Adipose tissue (tissue), 3 donors: ENCODE results near the gene LATS2. TPM values are rescaled to one million over a fixed set of nuclear protein-coding genes. Genes with fewer than 3 reads are reported as not detected.

ENCODE experiments used
- H3K27ac ChIP-seq: one replicate; pipeline ENCODE4 v1.5.1; 2013; ENCODE audit warnings: low read depth, low read length
- WGBS, 3 donors: extraction: QIAGEN DNeasy Blood & Tissue Kit; methylation state at CpG; one replicate each; pipeline ENCODE4 v1.1.7; 2013; 5-methylcytosine and 5-hydroxymethylcytosine counted together
- polyA plus RNA-seq, 3 donors: library from polyadenylated mRNA; stranded (reverse); fragments of 200-250 nt; gene quantifications; one replicate each; pipeline ENCODE4 v1.2.3, GENCODE V29; 2013
- donor health status: healthy with polysubstance abuse.
- donor health status: Bipolar disorder and iron deficiency.
- donor health status: healthy.

The LATS2 gene
- polyA plus RNA-seq, 3 donors = 3.3 to 24.5 (median 15.7) TPM

- no peak overlapping the region for H3K27ac ChIP-seq
- WGBS, 3 donors = 88 to 90% (median 89%) methylated on average over 20 of the region's 20 CpGs
Measured at GRCh38 chr13:21077076-21077787, 15.8 kb upstream of the LATS2 start.

DNA sequence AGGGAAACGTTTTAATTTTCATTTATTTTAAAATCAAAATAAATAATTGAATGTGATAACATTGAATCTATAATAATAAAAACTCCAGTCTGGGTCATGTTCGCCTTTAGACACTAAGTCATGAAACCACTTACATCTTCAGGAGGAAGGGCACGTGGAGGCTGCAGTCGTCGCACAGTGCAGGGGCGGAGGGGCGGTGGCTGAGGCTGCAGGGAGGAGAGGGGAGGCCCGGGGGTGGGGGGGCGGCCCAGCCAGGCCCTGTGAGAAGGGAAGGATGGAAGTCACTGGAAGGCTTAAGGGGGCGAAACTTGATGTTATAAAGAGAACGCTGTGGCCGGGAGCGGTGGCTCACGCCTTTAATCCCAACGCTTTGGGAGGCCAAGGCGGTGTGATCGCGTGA is 14.9 kb upstream of the LATS2 start:
- WGBS, 3 donors = 63 to 73% (median 65%) methylated on average over 17 to 18 of the region's 18 CpGs
- no peak overlapping the region for H3K27ac ChIP-seq

DNA sequence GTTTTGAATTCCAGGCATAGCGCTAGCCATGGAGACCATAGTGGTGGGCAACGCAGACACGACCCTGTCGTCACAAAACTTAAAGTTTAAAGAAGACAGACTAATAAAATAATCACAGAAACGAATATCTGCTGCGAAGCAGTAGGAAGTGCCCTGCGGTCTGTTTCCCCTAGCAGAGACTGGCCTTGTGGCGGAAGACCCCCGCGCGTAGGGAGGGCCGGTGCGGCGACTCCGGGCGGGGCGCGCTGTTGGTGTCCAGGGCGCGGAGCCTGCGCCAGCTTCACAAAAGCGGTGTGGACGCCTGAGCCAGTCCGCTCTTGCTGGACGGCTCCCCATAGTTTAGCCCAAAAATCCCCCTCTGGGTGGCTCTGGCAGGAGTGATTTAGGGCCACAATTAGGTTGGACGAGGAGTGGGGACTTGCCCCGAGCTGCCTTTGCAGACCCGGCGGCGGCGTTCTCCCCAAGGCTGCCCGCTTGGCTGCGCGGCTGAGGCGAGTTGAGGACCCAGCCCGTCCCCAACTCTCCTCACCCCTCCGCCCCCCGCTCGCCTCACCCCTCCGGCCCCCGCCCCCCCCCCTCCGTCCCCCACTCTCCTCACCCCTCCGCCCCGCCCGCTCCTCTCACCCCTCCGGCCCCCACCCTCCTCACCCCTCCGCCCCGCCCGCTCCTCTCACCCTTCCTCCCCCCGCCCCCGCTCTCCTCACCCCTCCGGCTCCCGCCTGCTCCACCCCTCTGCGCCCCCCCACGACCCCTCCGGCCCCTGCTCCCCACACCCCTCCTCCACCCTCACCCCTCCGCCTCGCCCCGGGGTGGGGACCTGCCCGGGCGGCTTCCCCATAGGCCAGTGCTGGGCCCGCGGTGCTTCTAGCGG is 14.2 kb upstream of the LATS2 start:
- WGBS, 3 donors = 3 to 5% (median 3%) methylated on average over 40 to 54 of the region's 64 CpGs
- no peak overlapping the region for H3K27ac ChIP-seq

DNA sequence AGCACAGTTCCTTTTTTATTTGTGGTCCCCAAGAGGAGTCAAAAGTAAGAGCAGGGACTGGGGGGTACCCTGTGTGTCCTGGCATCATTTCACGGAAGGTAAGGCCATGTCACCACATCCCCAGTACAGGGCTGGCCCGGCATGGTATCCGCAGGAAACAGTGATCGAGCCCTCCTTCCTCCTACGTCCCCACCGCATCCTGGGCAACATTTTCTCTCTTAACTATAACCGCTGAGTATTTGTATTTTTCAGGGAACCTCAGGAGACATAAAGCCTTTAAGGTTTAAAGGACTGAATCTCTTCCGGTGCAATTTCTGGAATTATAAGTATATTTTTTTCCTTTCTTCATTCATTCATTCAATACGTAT is 13.6 kb upstream of the LATS2 start:
- WGBS, 3 donors = 6 to 42% (median 12%) methylated on average over 9 of the region's 9 CpGs
- H3K27ac ChIP-seq = no peak overlapping the region

DNA sequence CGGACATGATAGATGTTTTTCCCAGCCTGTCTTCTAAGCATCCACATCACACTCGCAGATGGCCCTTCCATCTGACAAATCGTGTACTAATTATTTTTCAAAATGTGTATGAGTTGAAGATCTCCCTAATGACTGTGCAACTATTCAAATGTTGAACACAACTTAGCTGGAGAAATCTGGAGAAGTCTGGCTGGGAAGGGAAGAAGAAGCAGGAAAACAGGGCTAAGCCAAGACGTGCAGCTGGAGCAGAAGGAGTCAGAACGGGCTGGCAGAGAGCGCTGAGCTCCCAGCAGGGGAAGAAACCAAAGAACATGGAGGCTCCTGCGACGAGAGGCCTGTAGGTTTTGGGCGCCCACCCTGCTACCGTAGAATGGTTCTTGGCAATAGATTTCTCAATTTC is 13.2 kb upstream of the LATS2 start:
- WGBS, 3 donors = 22 to 60% (median 23%) methylated on average over 10 of the region's 10 CpGs
- no peak overlapping the region for H3K27ac ChIP-seq

GRCh38 chr13:21071924-21072323 is 10.5 kb upstream of the LATS2 start:
- no peak overlapping the region for H3K27ac ChIP-seq

DNA sequence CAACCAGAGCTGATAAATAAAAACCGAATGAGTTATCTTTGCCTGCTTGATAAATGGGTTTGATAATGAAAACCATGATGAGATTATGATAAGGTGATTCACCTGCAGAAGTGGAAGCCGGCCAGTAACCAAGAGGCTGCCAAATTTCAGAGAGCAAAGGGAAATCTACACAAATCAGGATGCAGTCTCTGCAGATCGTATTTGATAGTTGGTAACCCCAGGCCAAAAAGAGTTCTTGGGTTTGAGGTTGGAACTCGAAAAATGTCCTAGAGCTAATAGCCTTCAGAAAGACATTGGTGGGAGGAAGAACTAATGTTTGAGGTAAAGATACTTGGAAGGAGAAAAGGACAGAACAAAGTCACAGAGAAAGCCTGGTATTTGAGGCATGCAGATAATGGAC is 9.6 kb upstream of the LATS2 start:
- no peak overlapping the region for H3K27ac ChIP-seq
- WGBS, 3 donors = 43 to 60% (median 60%) methylated on average over 4 of the region's 4 CpGs

DNA sequence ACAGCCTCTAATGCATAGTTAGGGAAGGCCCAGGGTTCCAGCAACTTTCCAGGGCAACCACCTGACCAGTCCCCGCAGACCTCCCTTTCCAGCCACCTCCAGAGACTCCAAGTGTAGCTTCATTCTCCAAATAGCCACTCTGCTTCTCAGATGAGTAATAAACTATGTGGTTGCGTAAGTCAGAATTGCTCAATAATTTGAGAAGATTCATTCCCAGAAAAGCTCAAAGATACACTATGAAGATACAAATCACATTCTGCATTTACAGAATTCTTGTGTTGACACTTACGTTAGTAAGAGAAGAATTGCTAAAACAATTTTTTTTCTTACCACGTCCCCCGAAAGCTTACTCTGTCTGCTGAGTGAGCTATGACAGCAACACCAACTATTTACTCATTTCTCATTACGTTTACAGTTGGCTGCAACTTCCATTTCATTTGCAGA is 8.2 kb upstream of the LATS2 start:
- no peak overlapping the region for H3K27ac ChIP-seq
- WGBS, 3 donors = 23 to 66% (median 24%) methylated on average over 6 of the region's 6 CpGs

- H3K27ac ChIP-seq = no peak overlapping the region
- 71 to 91% (median 86%) methylated on average over 4 of the region's 4 CpGs for WGBS, 3 donors
Measured at GRCh38 chr13:21067848-21068247, 6.5 kb upstream of the LATS2 start.

GRCh38 chr13:21066946-21067345 is 5.6 kb upstream of the LATS2 start:
- WGBS, 3 donors = 89 to 96% (median 89%) methylated on average over 4 of the region's 4 CpGs
- H3K27ac ChIP-seq = no peak overlapping the region

DNA sequence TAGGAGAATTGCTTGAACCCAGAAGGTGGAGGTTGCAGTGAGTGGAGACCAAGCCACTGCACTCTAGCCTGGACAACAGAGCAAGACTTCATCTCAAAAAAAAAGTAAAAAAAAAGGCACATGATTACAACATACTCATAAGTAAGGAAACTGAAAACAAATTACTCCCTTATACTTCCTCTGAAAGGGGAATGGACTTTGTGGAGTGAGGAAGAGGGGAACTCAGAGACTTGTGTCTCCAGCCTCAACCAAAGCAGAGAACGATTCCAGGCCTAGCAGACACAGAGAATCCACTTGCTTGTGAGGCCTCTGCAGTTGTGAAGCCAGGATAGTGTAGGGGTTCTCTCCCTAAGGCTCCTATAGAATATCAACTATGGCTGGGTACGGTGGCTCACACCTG is 4.3 kb upstream of the LATS2 start:
- WGBS, 3 donors = 75 to 93% (median 80%) methylated on average over 2 of the region's 2 CpGs
- no peak overlapping the region for H3K27ac ChIP-seq

DNA sequence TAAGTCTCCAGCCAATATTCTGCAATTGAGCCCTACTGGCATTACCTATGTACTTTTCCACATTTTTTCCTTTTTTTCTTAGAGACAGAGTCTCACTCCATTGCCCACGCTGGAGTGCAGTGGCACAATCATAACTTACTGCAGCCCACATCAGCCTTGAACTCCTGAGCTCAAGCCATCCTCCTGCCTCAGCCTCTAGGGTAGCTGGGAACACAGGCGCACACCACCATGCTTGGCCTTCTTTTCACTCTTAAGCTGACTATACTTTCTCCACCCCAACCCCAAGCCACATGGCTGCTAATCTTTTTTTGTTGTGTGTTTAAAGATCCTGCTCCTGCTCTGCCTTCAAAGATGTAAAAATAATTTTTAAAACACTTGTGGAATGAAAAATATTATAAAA is 1.6 kb upstream of the LATS2 start:
- H3K27ac ChIP-seq = no peak overlapping the region
- WGBS, 3 donors = 85 to 91% (median 86%) methylated on average over 2 of the region's 2 CpGs

GRCh38 chr13:21060338-21061028 is 903 bp downstream of the LATS2 start:
- H3K27ac ChIP-seq = peak overlapping the region; percentile 93
- WGBS, 3 donors = 0 to 1% (median 0%) methylated on average over 50 to 100 of the region's 100 CpGs

DNA sequence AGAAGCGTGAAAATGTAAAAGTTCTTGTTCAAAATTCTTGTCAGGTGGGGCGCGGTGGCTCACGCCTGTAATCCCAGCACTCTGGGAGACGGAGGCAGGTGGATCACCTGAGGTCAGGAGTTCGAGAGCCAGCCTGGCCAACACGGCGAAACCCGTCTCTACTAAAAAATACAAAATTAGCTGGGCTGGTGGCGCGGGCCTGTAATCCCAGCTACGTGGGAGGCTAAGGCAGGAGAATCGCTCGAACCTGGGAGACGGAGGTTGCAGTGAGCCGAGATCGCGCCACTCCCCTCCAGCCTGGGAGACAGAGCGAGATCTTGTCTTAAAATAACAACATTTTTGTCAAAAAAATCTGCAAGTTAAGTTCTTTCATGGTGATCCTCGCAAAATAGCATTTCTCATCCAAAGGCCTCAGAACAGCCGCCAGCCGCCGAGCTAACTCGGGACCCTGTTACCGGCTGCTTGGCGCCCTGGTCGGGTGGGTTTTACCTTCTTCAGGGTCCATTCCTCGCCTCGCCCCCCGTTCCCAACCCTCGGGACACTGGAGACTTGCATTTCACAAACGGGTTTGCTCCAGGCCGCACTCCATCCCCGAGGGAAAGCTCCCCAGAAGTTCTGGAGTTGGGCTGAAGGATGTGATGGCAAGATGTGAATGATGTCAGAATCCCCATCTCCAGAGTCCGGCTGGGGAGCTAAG is 1.6 kb downstream of the LATS2 start:
- WGBS, 3 donors = 71 to 83% (median 77%) methylated on average over 35 of the region's 35 CpGs

DNA sequence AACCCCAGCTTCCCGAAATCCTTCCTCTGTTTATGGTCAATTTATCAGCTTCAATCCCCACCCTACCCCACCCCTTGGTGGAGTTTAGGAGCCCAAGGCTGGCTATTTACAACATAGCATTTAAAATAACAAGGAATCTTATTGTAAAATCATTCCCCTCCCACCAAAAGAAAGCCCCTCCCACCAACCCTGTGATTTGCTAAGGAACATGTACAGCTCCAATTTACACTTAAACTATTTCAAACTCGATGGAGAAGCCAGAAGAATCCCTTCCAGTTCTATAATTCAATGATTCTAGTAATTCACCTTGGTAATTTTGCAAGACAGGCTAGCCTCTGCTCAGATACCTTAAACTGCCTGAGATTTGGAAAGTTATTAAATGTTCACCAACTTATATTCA is 3.0 kb downstream of the LATS2 start:
- no peak overlapping the region for H3K27ac ChIP-seq

More for the DNA sequence above, 1.6 kb downstream of the LATS2 start:
- H3K27ac ChIP-seq = peak overlapping the region; percentile 93

DNA sequence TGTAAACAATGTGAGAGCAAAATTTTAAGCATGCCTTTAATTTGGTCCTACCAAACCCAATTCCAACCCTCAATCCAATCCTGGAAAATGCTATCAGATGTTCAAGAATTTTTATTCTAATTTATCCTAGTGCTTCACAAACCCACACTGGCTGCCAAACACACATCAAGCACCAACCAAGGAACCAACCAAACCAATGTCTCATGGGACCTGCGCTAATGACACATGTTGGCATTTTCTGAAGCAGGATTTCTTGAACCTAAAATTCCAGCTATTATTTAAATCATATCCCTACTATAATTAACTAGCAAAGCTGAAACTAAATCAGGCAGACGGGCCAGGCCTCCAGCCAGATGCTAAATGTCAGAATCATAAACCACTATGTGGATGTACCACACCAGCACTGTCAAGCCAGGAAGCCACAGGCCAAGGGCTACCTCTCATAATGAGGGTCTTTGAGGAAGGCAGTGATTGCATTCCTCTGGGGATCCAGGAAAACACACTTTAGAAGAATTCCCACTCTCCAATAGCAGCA is 5.8 kb downstream of the LATS2 start:
- WGBS, 3 donors = 82 to 88% (median 86%) methylated on average over 2 of the region's 2 CpGs

More for the DNA sequence above, 3.0 kb downstream of the LATS2 start:
- 26 to 38% (median 26%) methylated on average over 2 of the region's 2 CpGs for WGBS, 3 donors

GRCh38 chr13:21055016-21055415 is 6.4 kb downstream of the LATS2 start:
- WGBS, 3 donors = 38 to 52% (median 42%) methylated on average over 2 of the region's 2 CpGs
- no peak overlapping the region for H3K27ac ChIP-seq

More for the DNA sequence above, 5.8 kb downstream of the LATS2 start:
- no peak overlapping the region for H3K27ac ChIP-seq

DNA sequence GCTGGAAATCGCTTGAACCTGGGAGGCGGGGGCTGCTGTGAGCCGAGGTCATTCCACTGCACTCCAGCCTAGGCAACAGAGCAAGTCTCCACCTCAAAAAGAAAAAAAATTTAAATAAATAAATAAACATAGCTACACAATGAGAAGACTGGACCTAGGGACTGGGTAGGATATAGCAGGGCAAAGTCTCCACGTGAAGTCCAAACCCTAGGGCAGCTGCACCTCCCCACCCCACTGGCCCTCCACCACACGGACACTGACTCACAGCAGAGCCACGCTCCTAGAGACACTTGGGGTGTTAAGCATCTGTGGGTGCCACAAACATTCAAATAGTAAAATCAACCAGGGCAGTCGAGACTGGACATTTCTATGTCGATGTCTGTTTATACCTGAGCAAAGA is 7.1 kb downstream of the LATS2 start:
- 83 to 87% (median 84%) methylated on average over 8 of the region's 8 CpGs for WGBS, 3 donors
- no peak overlapping the region for H3K27ac ChIP-seq
